ENCODE results near the gene GOLM1.

Gene GOLM1

GRCh38 chr9:86128235-86128822 is 29.0 kb upstream of the GOLM1 start:
- Mint-ChIP-seq H3K9me3 (no peaks in the 10 kb centered on the region), H3K27me3 (ENCODE audit: low read depth) (peaks cover 6% of the 10 kb centered on the region), H3K4me3 (no peak overlapping the region), H3K36me3 (ENCODE audit: low read depth) (no peaks in the 10 kb centered on the region), H3K27ac (peak overlapping the region in 1 of 3 experiments; percentile 52), H3K4me1 (peaks cover 11% of the 10 kb centered on the region)
- no peak for TF ChIP-seq CTCF (IDR thresholded peaks at IDR 0.05; ENCODE audit: unreplicated experiment in 3 of 3)

GRCh38 chr9:86126998-86127972 is 27.9 kb upstream of the GOLM1 start:
- Mint-ChIP-seq H3K4me1 (peaks cover 11% of the 10 kb centered on the region), H3K36me3 (ENCODE audit: low read depth) (no peaks in the 10 kb centered on the region), H3K27me3 (ENCODE audit: low read depth) (peaks cover 6% of the 10 kb centered on the region), H3K27ac (peak overlapping the region; percentile 16 to 92 (median 63)), H3K9me3 (no peaks in the 10 kb centered on the region), H3K4me3 (peak overlapping the region in 1 of 3 experiments; percentile 14)
- TF ChIP-seq CTCF (IDR thresholded peaks at IDR 0.05; ENCODE audit: unreplicated experiment in 3 of 3) = no peak

- no peaks in the 10 kb centered on the region for H3K9me3 Mint-ChIP-seq
- H3K36me3 Mint-ChIP-seq (ENCODE audit: low read depth) = no peaks in the 10 kb centered on the region
- no peak overlapping the region for H3K4me3 Mint-ChIP-seq
- TF ChIP-seq CTCF (IDR thresholded peaks at IDR 0.05; ENCODE audit: unreplicated experiment in 3 of 3) = no peak
- no peak overlapping the region for H3K27ac Mint-ChIP-seq
- peaks cover 6% of the 10 kb centered on the region for H3K4me1 Mint-ChIP-seq
- H3K27me3 Mint-ChIP-seq (ENCODE audit: low read depth) = peaks cover 4% of the 10 kb centered on the region
Observed at GRCh38 chr9:86122311-86122710, 23.0 kb upstream of the GOLM1 start.

- Mint-ChIP-seq H3K27me3 (ENCODE audit: low read depth) (peaks cover 4% of the 10 kb centered on the region), H3K4me3 (no peak overlapping the region), H3K9me3 (no peaks in the 10 kb centered on the region), H3K27ac (no peak overlapping the region), H3K36me3 (ENCODE audit: low read depth) (no peaks in the 10 kb centered on the region), H3K4me1 (peaks cover 5% of the 10 kb centered on the region)
- TF ChIP-seq CTCF (IDR thresholded peaks at IDR 0.05; ENCODE audit: unreplicated experiment in 3 of 3) = no peak
Observed at GRCh38 chr9:86119457-86119856, 20.1 kb upstream of the GOLM1 start.

- no peak for TF ChIP-seq CTCF (IDR thresholded peaks at IDR 0.05; ENCODE audit: unreplicated experiment in 3 of 3)
- Mint-ChIP-seq H3K4me3 (no peak overlapping the region), H3K27ac (no peak overlapping the region), H3K4me1 (peaks cover 5% of the 10 kb centered on the region), H3K27me3 (ENCODE audit: low read depth) (peaks cover 4% of the 10 kb centered on the region), H3K9me3 (no peaks in the 10 kb centered on the region), H3K36me3 (ENCODE audit: low read depth) (no peaks in the 10 kb centered on the region)
Observed at GRCh38 chr9:86116425-86116824, 17.1 kb upstream of the GOLM1 start.

Data from nephron (organoid).